MV-4-11 (cell line): ENCODE results near the gene SCAND1.

Source experiments
- DNase-seq: peaks from one replicate; lab custom pipeline; 2025; lab: John Stamatoyannopoulos, UW

SCAND1 gene

DNA sequence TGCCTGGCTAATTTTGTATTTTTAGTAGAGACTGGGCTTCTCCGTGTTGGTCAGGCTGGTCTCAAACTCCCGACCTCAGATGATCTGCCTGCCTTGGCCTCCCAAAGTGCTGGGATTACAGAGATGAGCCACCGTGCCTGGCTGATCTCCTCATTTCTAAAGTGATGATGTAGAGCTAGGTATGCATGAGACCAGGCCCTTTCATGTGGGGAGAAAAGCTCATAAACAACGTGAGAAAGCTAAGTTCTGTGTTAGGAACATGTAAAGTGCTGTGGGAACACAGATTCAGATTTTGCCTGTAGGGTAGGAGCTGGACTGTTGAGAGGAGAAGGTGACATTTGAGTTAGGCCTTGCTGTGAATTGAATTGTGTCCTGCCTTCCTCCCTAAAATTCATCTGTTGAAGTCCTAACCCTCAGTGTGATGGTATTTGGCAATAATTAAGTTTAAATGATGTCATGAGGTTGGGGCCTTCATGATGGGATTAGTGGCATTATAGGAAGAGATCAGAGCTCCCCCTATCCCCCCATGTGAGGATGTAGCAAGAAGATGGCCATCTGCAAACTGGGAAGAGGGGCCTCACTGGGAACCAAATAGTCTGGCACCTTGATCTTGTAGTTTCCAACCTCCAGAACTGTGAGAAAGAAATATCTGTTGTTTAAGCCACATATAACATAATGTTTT, 49.2 kb downstream of the SCAND1 start:
- DNase-seq = no peak

DNA sequence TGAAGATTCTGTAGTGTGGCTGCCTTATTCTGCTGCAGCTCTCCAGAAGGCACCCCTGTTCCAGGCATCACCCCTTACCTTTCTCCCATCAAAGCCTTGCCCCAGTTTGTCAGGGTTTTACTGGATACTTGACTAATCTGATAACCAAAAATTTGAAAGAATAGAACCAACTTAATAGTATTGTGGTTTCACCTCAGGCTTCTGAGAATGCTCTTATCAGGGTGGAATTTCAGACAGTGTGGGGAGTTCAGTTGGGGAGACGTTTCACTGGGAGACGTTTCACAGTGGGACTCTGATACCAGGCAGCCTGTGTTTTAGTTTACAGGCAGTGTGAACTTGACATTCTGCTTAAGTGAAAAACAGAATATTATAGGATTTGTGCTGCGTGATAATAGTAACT, 50.5 kb downstream of the SCAND1 start:
- no peak for DNase-seq
